Measurements from ENCODE around the gene SCN7A.
"Not testable (repeated sequence)": the region's sequence is repeated elsewhere in the genome, so short reads cannot be mapped to it uniquely, and the experiment has no call there.

The SCN7A gene

GRCh38 chr2:166388481-166389070 is 105.5 kb downstream of the SCN7A start:
- no peak for DNase-seq

- DNase-seq: no peak
These were observed 108.7 kb downstream of the SCN7A start for GRCh38 chr2:166385313-166385712.

DNA sequence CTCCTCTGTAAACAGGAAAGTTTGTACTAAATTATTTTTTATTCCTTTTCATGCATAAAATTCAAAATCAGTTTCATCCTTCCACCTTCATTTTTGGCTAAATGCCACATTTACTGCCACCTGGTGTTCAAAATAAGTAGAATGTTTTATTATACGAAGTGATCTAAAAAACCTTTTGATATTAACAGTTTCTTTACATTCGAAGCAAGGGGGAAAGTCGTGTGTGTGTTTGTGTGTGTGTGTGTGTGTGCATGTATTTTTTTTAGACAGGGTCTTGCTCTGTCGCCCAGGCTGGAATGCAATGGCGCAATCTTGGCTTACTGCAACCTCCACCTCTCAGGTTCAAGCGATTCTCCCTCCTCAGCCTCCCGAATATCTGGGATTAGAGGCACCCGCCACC is 109.3 kb downstream of the SCN7A start:
- peak; percentile 5 for DNase-seq

DNA sequence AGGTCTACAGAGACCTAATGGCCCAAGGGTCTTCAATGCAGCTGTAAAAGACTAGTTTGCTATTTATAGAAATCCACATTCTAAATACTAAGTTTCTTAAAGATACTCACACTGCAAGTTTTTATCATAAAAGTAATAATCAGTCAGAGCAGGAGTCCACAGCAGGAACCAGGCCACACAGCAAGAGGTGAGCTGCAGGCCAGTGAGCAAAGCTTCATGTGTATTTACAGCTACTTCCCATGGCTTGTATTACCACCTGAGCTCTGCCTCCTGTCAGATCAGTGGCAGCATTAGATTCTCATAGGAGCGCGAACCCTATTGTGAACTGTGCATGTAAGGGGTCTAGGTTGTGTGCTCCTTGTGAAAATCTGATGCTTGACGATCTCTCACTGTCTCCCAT is 111.6 kb downstream of the SCN7A start:
- DNase-seq: no peak

DNA sequence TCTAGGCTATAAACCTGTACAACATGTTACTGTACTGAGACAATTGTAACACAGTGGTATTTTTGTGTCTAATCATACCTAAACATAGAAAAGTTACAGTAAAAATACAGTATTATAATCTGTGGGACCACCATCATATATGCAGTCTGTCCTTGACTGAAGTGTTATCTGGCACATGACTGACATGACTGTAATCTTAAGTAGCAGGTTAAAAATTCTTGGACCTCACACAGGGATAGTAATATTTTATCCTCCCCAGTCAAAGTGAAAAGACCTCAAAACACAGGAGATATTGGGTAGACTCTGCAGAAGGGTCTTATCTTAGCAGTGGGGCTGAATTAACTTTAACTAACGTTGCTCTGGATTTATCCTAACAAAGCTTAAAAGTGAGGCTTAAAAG is 113.4 kb downstream of the SCN7A start:
- DNase-seq: no peak

- DNase-seq: no peak
These were observed 117.2 kb downstream of the SCN7A start for GRCh38 chr2:166376873-166377272.

DNA sequence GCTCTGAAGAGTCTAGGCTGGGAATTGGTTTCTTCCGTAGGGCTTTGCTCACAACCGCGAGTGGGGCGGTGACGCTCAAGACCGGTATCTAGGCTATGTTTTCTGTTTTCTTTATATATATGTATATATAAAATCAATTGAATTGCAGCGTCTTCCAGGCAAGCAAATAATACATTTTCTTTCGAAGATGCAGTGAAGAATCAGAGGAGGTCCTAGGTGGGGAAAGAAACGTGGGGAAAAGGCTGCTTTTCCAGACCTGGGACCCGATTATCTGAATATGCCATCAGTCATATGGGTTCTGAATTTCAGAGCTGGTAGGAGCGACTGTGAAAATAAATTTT is 117.6 kb downstream of the SCN7A start:
- no peak for DNase-seq

DNA sequence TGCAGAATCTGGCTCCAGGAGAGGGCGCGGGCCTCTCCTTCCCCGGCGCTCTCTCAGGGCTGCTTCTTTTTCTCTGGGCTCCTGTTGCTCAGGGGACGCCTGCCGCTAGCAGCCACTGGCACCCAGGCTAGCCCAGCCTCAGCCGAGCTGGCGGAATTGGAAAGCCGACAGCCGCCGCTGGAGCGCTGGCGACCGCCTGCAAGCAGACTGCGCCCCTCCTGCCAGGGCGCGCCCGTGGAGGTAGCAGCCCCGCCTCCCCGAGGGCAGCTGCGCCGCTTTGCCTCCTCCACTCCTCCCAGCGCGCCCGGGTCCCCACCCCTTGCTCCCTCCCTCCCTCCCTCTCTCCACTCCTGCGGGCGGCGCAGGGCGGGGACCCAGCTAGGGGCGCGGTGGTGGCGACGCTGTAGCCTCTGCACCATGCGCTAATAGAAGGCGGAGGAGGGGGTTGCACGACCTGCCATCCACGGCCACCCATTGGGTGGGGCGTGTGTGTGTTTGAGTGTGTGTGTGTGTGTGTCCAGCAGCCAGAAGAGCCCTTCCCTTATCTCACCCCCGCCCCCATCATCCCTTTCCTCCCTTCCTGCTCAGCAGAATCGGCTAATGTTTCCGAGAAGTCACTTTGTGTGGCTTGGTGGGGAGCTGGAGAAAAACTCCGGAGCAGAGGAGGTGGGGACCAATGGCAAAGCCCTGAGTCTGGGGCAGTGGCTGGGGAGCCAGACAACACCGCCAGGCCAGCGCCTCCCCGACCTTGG is 118.1 kb downstream of the SCN7A start, which contains the start of gene SCN9A:
Gene SCN9A, minus strand, starts transcription at position 209 of the 752 bp plus-strand sequence. CDS start 64,188 bp downstream, outside the sequence.
- DNase-seq: peak; percentile 37

- DNase-seq: peak; percentile 17
These were observed 118.8 kb downstream of the SCN7A start for GRCh38 chr2:166375195-166375735.

- peak; percentile 4 for DNase-seq
These were observed 120.1 kb downstream of the SCN7A start for GRCh38 chr2:166373951-166374350.

- no peak for DNase-seq
These were observed 120.5 kb downstream of the SCN7A start for GRCh38 chr2:166373539-166373938.

DNA sequence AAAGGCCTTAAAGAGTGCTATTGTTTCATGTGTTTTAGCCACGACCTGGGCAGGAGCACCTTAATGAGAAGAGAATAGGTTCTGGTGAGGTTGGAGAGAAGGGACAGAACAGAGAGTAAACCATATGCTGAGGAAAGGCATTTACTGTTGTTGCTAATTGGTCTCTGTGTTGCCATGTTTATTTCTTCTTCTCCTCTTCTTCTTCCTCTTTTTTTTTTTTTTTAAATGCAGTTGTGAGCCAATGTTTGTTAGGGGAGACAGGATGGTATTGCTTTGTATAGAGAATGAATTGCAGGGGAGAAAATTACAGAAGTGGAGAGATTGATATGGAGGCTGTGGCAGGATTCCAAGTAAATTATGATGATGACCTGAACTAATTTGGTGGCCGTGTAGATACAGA is 120.9 kb downstream of the SCN7A start:
- no peak for DNase-seq

GRCh38 chr2:166372046-166372445 is 122.0 kb downstream of the SCN7A start:
- no peak for DNase-seq

DNA sequence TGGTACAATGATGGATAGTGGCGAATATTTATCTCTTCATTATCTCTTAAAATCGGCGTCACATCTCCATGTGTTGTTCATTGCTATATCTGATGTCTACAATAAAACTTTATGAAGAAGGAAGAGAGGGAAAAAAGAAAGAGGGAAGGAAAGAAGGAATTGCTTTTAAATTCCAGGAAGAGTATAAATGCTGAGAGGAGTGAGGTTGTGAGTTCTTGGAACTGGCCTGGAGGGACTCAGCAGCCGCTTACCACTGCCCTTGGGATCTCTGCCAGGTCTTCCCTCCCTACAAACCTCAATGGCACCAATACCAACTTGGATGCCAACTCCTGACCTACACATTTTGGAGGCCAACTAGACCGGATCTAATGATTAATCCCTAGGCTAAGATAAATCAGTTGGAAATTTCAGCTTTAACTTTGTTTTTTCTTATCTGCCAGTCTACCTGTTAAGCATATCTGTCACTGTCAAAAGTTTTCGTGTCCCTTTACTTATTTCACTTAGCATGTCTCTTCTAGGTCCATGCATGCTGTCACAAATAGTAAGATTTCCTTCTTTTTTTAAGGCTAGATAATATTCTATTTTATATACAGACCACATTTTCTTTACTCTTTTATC is 128.1 kb downstream of the SCN7A start:
- DNase-seq: no peak

- DNase-seq: no peak
These were observed 128.8 kb downstream of the SCN7A start for GRCh38 chr2:166365239-166365638.

GRCh38 chr2:166364476-166365161 is 129.4 kb downstream of the SCN7A start:
- DNase-seq: no peak

DNA sequence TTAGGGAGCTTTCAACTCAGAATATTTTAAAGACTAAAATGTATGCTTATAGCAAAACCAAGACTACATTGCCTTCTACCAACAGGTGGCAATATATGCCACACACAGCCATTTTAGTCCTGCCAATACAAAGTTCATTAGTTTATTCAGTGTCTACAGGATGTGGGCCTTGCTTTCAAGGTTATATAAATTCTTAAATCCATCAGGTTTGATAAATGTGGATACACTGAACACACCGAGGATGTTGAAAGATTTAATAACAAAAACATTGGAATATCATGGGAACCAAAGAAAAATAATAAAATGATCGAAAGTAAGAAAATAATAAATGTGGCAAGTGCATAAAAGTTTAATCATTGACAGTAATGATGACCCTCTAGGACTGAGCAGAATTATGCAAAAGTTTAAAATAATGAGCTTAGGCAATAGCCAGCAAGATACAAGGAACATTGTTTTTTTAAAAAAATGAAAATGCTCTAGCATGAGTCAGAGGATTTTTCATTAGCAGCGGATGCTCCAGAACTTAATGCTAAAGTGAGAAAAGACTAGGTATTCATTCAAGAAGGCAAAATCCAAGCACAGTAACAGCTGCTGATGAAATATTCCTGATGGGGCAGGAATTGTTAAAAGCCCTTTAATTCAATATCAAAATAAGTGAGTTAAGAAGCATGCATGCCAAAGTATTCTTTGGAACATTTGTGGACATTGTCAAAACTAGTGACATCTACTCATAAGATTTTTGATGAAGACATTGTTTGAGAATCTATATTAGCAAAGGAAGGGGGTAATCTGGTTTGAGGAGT is 132.5 kb downstream of the SCN7A start:
- DNase-seq: peak; percentile 7

GRCh38 chr2:166360906-166361305 is 133.1 kb downstream of the SCN7A start:
- no peak for DNase-seq

GRCh38 chr2:166360426-166360825 is 133.6 kb downstream of the SCN7A start:
- DNase-seq: no peak

DNA sequence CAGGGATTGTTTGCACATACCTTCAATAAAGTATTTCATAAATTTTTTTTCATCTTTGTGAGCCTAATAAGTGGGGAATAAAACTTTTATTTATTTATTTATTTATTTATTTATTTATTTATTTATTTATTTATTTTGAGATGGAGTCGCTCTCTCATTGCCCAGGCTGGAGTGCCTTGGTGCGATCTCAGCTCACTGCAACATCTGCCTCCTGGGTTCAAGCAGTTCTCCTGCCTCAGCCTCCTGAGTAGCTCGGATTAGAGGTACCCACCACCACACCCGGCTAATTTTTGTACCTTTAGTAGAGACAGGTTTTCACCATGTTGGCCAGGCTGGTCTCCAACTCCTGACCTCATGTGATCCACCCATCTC is 136.1 kb downstream of the SCN7A start:
- not testable (repeated sequence) for DNase-seq

DNA sequence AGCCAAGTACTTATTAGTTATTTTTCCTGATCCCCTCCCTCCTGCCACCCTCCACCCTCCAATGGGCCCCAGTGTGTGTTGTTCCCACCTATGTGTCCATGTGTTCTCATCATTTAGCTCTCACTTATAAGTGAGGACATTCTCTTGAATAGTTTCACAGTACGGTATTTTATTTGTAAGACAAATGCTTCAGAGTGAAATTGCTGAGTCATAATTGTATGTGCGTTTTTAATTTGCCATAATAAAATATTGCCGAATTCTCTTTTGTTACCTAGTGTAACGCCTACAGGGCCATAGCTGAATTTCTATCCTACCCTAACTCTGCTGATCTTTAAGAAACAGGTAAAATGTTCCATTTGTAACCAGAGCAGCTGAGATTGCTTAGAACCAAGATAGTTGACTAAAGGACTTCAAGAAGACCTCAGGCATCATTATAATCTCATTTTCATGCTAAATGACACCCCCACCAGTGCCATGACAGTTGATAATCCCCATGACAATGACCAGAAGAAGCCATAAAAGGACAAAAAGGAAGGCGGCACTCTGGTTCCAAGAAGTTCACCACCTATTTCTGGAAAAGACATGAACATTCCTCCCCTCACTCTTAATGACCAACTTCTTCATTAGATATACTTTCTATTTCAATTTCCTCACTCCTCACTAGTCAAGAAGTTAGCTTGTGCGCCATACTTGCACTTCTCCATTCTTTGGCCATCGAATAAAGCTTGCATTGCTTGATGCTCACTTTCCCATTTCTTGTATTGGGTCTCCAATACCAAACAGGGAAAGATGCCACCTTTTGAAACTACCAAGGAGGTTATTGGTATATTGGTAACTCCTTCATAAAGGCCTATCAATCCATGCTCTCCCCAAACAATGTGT is 136.7 kb downstream of the SCN7A start:
- DNase-seq: no peak
